ENCODE data around the gene NLRP13.

NLRP13 gene

GRCh38 chr19:55901369-55902079 is 30.6 kb downstream of the NLRP13 start:
- no peak for DNase-seq (ENCODE audit: low read depth in 2 of 2)

- DNase-seq (ENCODE audit: low read depth in 2 of 2): no peak
Observed at GRCh38 chr19:55898911-55899310, 33.2 kb downstream of the NLRP13 start.

- DNase-seq (ENCODE audit: low read depth in 2 of 2): no peak
Observed at GRCh38 chr19:55882626-55883025, 49.5 kb downstream of the NLRP13 start.

GRCh38 chr19:55877211-55877610 is 54.9 kb downstream of the NLRP13 start:
- no peak for DNase-seq (ENCODE audit: low read depth in 2 of 2)

GRCh38 chr19:55870736-55871135 is 61.4 kb downstream of the NLRP13 start:
- no peak for DNase-seq (ENCODE audit: low read depth in 2 of 2)

GRCh38 chr19:55867101-55867500 is 65.0 kb downstream of the NLRP13 start:
- DNase-seq (ENCODE audit: low read depth in 2 of 2): no peak

- DNase-seq (ENCODE audit: low read depth in 2 of 2): no peak
Observed at GRCh38 chr19:55866521-55866920, 65.6 kb downstream of the NLRP13 start.

- no peak for DNase-seq (ENCODE audit: low read depth in 2 of 2)
Observed at GRCh38 chr19:55858969-55859368, 73.2 kb downstream of the NLRP13 start.

- no peak for DNase-seq (ENCODE audit: low read depth in 2 of 2)
Observed at GRCh38 chr19:55858401-55858800, 73.7 kb downstream of the NLRP13 start.

- DNase-seq (ENCODE audit: low read depth in 2 of 2): no peak
Observed at GRCh38 chr19:55857974-55858373, 74.2 kb downstream of the NLRP13 start.

GRCh38 chr19:55857149-55857548 is 75.0 kb downstream of the NLRP13 start:
- no peak for DNase-seq (ENCODE audit: low read depth in 2 of 2)

- DNase-seq (ENCODE audit: low read depth in 2 of 2): no peak
Observed at GRCh38 chr19:55855160-55855559, 77.0 kb downstream of the NLRP13 start.

Data from stimulated activated CD4-positive, alpha-beta T cell treated with anti-CD3 and anti-CD28 coated beads, Interleukin-15, amount 100 ng/mL, for 48 hours (primary cell).